Panc1 (cell line): ENCODE data around the gene PPP3R2.

Source experiments
- POLR2AphosphoS5 ChIP-seq: IDR thresholded peaks from 2 replicates; pipeline ENCODE4 v1.6.1; 2012; ENCODE audit warnings: mild to moderate bottlenecking, low read depth, low read length, moderate library complexity
- TF ChIP-seq, protein P1 (sequence below): fragments of 450-650 bp; IDR thresholded peaks from 2 replicates; pipeline ENCODE4 v1.5.1; 2017; ENCODE audit warnings: mild to moderate bottlenecking
- TF ChIP-seq, protein P2 (sequence below), 2 experiments: IDR thresholded peaks; 2 replicates each; pipeline ENCODE4 v1.6.1; 2011 to 2012; ENCODE audit warnings: low read depth in 2 of 2, control low read depth in 1 of 2, low read length in 1 of 2, mild to moderate bottlenecking in 1 of 2, moderate library complexity in 1 of 2; ENCODE audit not compliant: insufficient read depth in 1 of 2

DNA sequence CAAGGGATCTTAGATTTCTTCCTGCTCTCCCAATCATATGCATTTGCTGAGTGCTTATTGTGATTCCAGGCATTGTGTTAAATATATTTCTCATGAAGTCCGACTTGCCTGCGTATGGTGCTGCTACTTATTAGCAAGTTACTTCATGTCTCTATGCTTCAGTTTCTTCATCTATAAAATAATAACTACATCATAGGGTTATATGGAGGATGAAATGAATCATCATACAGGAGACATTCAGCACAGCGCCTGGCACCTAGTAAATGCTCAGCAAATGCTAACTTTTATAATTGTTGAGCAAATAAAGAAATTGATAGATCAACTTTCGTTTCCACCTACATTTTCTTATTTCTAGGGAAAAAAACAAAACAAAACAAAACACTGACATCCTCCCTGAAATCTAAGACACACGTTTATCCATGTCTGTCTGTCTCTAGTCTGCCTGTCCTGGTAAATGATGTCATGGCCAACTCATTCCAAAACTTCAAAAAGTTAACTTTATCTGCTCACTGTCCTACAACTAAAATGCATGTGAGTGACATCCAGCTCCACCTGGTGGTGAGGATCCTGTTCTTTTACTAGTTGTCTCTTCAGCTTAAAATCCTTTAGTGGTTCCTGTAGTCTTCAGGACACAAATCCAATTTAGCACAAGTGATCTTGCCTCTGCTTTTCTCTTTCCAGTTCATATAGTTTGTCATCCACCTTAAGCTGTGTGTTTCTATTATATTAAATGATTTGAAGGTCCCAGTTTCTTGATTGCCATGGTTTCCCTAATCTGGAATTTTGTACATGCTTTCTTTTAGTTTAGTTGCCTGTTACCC lies 27.7 kb downstream of the PPP3R2 start:
- TF ChIP-seq, protein P1, sequence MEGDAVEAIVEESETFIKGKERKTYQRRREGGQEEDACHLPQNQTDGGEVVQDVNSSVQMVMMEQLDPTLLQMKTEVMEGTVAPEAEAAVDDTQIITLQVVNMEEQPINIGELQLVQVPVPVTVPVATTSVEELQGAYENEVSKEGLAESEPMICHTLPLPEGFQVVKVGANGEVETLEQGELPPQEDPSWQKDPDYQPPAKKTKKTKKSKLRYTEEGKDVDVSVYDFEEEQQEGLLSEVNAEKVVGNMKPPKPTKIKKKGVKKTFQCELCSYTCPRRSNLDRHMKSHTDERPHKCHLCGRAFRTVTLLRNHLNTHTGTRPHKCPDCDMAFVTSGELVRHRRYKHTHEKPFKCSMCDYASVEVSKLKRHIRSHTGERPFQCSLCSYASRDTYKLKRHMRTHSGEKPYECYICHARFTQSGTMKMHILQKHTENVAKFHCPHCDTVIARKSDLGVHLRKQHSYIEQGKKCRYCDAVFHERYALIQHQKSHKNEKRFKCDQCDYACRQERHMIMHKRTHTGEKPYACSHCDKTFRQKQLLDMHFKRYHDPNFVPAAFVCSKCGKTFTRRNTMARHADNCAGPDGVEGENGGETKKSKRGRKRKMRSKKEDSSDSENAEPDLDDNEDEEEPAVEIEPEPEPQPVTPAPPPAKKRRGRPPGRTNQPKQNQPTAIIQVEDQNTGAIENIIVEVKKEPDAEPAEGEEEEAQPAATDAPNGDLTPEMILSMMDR, result peak; percentile 58
- TF ChIP-seq, protein P2, sequence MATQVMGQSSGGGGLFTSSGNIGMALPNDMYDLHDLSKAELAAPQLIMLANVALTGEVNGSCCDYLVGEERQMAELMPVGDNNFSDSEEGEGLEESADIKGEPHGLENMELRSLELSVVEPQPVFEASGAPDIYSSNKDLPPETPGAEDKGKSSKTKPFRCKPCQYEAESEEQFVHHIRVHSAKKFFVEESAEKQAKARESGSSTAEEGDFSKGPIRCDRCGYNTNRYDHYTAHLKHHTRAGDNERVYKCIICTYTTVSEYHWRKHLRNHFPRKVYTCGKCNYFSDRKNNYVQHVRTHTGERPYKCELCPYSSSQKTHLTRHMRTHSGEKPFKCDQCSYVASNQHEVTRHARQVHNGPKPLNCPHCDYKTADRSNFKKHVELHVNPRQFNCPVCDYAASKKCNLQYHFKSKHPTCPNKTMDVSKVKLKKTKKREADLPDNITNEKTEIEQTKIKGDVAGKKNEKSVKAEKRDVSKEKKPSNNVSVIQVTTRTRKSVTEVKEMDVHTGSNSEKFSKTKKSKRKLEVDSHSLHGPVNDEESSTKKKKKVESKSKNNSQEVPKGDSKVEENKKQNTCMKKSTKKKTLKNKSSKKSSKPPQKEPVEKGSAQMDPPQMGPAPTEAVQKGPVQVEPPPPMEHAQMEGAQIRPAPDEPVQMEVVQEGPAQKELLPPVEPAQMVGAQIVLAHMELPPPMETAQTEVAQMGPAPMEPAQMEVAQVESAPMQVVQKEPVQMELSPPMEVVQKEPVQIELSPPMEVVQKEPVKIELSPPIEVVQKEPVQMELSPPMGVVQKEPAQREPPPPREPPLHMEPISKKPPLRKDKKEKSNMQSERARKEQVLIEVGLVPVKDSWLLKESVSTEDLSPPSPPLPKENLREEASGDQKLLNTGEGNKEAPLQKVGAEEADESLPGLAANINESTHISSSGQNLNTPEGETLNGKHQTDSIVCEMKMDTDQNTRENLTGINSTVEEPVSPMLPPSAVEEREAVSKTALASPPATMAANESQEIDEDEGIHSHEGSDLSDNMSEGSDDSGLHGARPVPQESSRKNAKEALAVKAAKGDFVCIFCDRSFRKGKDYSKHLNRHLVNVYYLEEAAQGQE (IDR thresholded peaks at IDR 0.05; ENCODE audit: insufficient read depth in 1 of 2, low read depth in 2 of 2, low read length in 1 of 2), result no peak
- no peak for TF ChIP-seq POLR2AphosphoS5
